HepG2 (cell line): ENCODE data around the gene HOXA6. TPM values are rescaled to one million over a fixed set of nuclear protein-coding genes. Genes with fewer than 3 reads are reported as not detected.

Experiments
- ATAC-seq: fragments of 200-7000 bp; cut with Tn5 transposase; 3 replicates; pipeline ENCODE4 v1.9.1; 2020; ENCODE audit warnings: mild to moderate bottlenecking, moderate library complexity
- BruUV-seq: library from RNA; stranded (reverse); fragments of 400-500 nt; replicated peaks from 2 replicates; lab custom pipeline; 2021; lab: Mats Ljungman, UMichigan
- CTCF ChIA-PET: fragments of 300-600 bp; formaldehyde crosslinking; extraction: SDS; loops from one replicate; lab custom pipeline; 2021; ENCODE audit warnings: low total read pairs, inconsistent platforms, low intra/inter-chr PET ratio; lab: Yijun Ruan, JAX
- POLR2A ChIA-PET: fragments of 350-600 bp; sonication (Branson Sonifier 250); formaldehyde crosslinking; loops from one replicate; lab custom pipeline; 2020; ENCODE audit warnings: antibody characterized with exemption, inconsistent platforms; lab: Yijun Ruan, JAX
- DNase-seq: peaks from one replicate; pipeline ENCODE4 v3.0.0-alpha.2; 2015; ENCODE audit warnings: low spot score
- FAIRE-seq: peaks from 3 replicates; lab custom pipeline; 2011; peaks lifted over from hg19 to GRCh38; lab: Jason Lieb, UNC
- H2AFZ ChIP-seq: one replicate; pipeline ENCODE4 v1.6.1; 2011; ENCODE audit warnings: low read length, inconsistent platforms
- H3K27ac ChIP-seq: fragments of 300-600 bp; 3 replicates; pipeline ENCODE4 v1.8.0; 2011; ENCODE audit warnings: mixed run types, mild to moderate bottlenecking, mixed read lengths, low read length, inconsistent platforms; ENCODE audit not compliant: insufficient read depth; ENCODE audit errors: extremely low read length
- H3K27me3 ChIP-seq, 2 experiments: fragments of 200-600 bp in 1 of 2; 2 replicates in 1 of 2; 3 replicates in 1 of 2; pipeline versions ENCODE4 v1.6.0 to v1.8.0; 2011; ENCODE audit warnings: low read length in 2 of 2, mild to moderate bottlenecking in 2 of 2, moderate library complexity in 2 of 2, inconsistent platforms in 1 of 2; ENCODE audit not compliant: insufficient read depth in 2 of 2, control insufficient read depth in 1 of 2
- H3K36me3 ChIP-seq, 2 experiments: fragments of 200-600 bp in 1 of 2; replicated peaks in 1 of 2; 2 replicates in 1 of 2; 3 replicates in 1 of 2; pipeline versions ENCODE4 v1.5.1 to v1.8.0; 2011; ENCODE audit warnings: low read length in 2 of 2, inconsistent platforms in 1 of 2; ENCODE audit not compliant: insufficient read depth in 2 of 2, control insufficient read depth in 1 of 2
- H3K4me1 ChIP-seq: 2 replicates; pipeline ENCODE4 v1.5.1; 2012; ENCODE audit warnings: low read length, inconsistent platforms; ENCODE audit not compliant: insufficient read depth
- H3K4me2 ChIP-seq: 2 replicates; pipeline ENCODE4 v1.6.0; 2011; ENCODE audit warnings: low read depth, low read length, inconsistent platforms
- H3K4me3 ChIP-seq, 3 experiments: fragments of 200-600 bp in 1 of 3; sonication (generic), shearing (Covaris generic) in 1 of 3; replicated peaks in 1 of 3; 2 replicates each; pipeline ENCODE4 v1.5.1; 2011 to 2016; ENCODE audit warnings: low read length in 3 of 3, inconsistent platforms in 2 of 3, low read depth in 2 of 3, mild to moderate bottlenecking in 2 of 3, control low read depth in 1 of 3, mixed read lengths in 1 of 3; ENCODE audit not compliant: insufficient read depth in 1 of 3
- H3K79me2 ChIP-seq: one replicate; pipeline ENCODE4 v1.6.1; 2011; ENCODE audit warnings: low read length, inconsistent platforms; ENCODE audit not compliant: insufficient read depth
- H3K9ac ChIP-seq: 2 replicates; pipeline ENCODE4 v1.6.0; 2011; ENCODE audit warnings: mild to moderate bottlenecking, low read depth, low read length, inconsistent platforms; ENCODE audit not compliant: insufficient read depth
- H3K9me3 ChIP-seq: 2 replicates; pipeline ENCODE4 v1.5.1; 2012; ENCODE audit warnings: mild to moderate bottlenecking, low read length
- H4K20me1 ChIP-seq: 2 replicates; pipeline ENCODE4 v1.6.0; 2011; ENCODE audit warnings: inconsistent platforms, mild to moderate bottlenecking, low read length, moderate library complexity; ENCODE audit not compliant: insufficient read depth
- HNF4G ChIP-seq, 2 experiments: sonication (generic) in 1 of 2; formaldehyde crosslinking in 1 of 2; IDR thresholded peaks; 2 replicates each; pipeline versions ENCODE4 v1.4.0 to v1.6.1; 2011 to 2020; ENCODE audit warnings: borderline replicate concordance in 2 of 2, low read depth in 2 of 2, mild to moderate bottlenecking in 2 of 2, low read length in 1 of 2, missing genetic modification reagents in 1 of 2, moderate library complexity in 1 of 2
- POGK ChIP-seq: sonication (generic); formaldehyde crosslinking; conservative IDR thresholded peaks from 2 replicates; pipeline ENCODE4 v1.8.0; 2022; ENCODE audit warnings: mild to moderate bottlenecking, moderate library complexity, missing genetic modification reagents
- RAD21 ChIP-seq: fragments of 450-650 bp; formaldehyde crosslinking; IDR thresholded peaks from 2 replicates; pipeline ENCODE4 v1.5.0; 2020; ENCODE audit warnings: mild to moderate bottlenecking
- RFX3 ChIP-seq: IDR thresholded peaks from 2 replicates; pipeline ENCODE4 v1.6.1; 2016; ENCODE audit warnings: missing biosample characterization, missing genetic modification reagents
- SALL2 ChIP-seq: sonication (generic); formaldehyde crosslinking; IDR thresholded peaks from 2 replicates; pipeline ENCODE4 v1.8.1; 2023; ENCODE audit warnings: mild to moderate bottlenecking, missing genetic modification reagents, inconsistent platforms
- ZBTB46 ChIP-seq: sonication (generic); formaldehyde crosslinking; IDR thresholded peaks from 2 replicates; pipeline ENCODE4 v1.4.0; 2020; ENCODE audit warnings: mild to moderate bottlenecking, missing genetic modification reagents, borderline replicate concordance
- ZNF121 ChIP-seq: sonication (generic); formaldehyde crosslinking; IDR thresholded peaks from 2 replicates; pipeline ENCODE4 v1.5.0; 2020; ENCODE audit warnings: mild to moderate bottlenecking, missing genetic modification reagents
- ZNF205 ChIP-seq: IDR thresholded peaks from 2 replicates; pipeline ENCODE4 v1.6.1; 2018; ENCODE audit warnings: missing biosample characterization, missing genetic modification reagents
- ZNF431 ChIP-seq: sonication (generic); formaldehyde crosslinking; IDR thresholded peaks from 2 replicates; pipeline ENCODE4 v1.9.0; 2022; ENCODE audit warnings: missing genetic modification reagents, low read depth, mild to moderate bottlenecking, borderline replicate concordance
- WGBS: methylation state at CpG from one replicate; pipeline ENCODE4 v1.1.6; 2017; ENCODE audit warnings: low lambda C conversion rate; 5-methylcytosine and 5-hydroxymethylcytosine counted together
- in situ Hi-C: cut with HindIII; loops from 2 replicates; pipeline ENCODE4 v1.10.0; 2017; ENCODE audit warnings: low pct_unique_long_range_greater_than_20kb; ENCODE audit not compliant: extremely low pct_ligation_motif_present
- intact Hi-C: fragments of 100-400 bp; cut with micrococcal nuclease; formaldehyde crosslinking; loops from one replicate; pipeline ENCODE4 v1.10.0; 2022; ENCODE audit not compliant: unreplicated experiment
- polyA plus RNA-seq, 8 experiments: library from polyadenylated mRNA; depleted of rRNA in 3 of 8; stranded (reverse) in 7 of 8; unstranded in 1 of 8; fragments of >200 nt; fragmentation: Illumina TruSeq in 4 of 8; extraction: Trizol in 4 of 8; gene quantifications; 2 replicates each; pipeline versions ENCODE4 v1.2.1 to v1.2.3, GENCODE V29; 2011 to 2016; ENCODE audit warnings: low read depth in 4 of 8, missing spikeins in 1 of 8, mixed read lengths in 1 of 8; ENCODE audit not compliant: insufficient read depth in 1 of 8
- total RNA-seq, 5 experiments: library from RNA; depleted of rRNA; stranded (reverse); fragments of >200 nt; fragmentation: Illumina TruSeq; extraction: Trizol; gene quantifications; 2 replicates each; pipeline ENCODE4 v1.2.3, GENCODE V29; 2016; ENCODE audit warnings: low read depth in 1 of 5
- TF ChIP-seq, protein P1 (sequence below): sonication (generic); formaldehyde crosslinking; IDR thresholded peaks from 2 replicates; pipeline ENCODE4 v1.4.0; 2020; ENCODE audit warnings: missing genetic modification reagents

The HOXA6 gene
- total and polyA plus RNA-seq, 2 of the 13 experiments (the other 11 are each of a cell fraction or from before 2014, with no cell fraction given) = 1.3 to 1.5 TPM

DNA sequence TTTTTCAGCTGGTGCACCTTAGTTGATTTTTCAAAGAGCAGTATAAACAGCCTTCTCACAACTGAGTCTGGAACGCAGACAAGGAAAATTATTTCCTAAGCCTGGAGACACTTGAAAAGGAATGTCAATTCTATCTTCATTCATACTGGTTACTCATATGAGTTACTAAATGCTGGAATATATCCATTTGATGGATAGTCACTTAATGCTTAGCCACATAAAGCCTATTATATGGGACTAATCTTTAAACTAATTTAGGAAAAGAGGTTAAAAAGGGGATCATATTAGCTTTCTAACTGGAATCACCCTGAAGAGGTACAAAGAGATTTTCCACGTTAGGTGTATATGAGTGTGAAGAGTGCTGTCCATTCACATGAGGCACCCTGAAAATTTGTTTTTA, 15.4 kb downstream of the HOXA6 start:
- Histone ChIP-seq H3K9ac (no peak overlapping the region), H3K27me3 (no peaks in the 10 kb centered on the region), H4K20me1 (no peaks in the 10 kb centered on the region), H3K4me3 (no peak overlapping the region), H2AFZ (no peak overlapping the region), H3K4me2 (no peak overlapping the region), H3K4me1 (peaks cover 88% of the 10 kb centered on the region), H3K27ac (no peak overlapping the region), H3K36me3 (no peaks in the 10 kb centered on the region), H3K9me3 (no peaks in the 10 kb centered on the region), H3K79me2 (no peaks in the 10 kb centered on the region)
- 98% methylated on average over 2 of the region's 2 CpGs for WGBS
- ATAC-seq = no peak
- BruUV-seq = no TSS peak
- ChIA-PET CTCF (no interaction called here), POLR2A (interaction anchor here (1.3 to 5.0 kb wide), 6 partner anchors 10 to 445 kb away, joined by 6 to 118 read pairs (median 8); partner anchors contain the start of genes HOXA1 and SKAP2)
- in situ Hi-C loops = no loop called here
- FAIRE-seq = no peak
- DNase-seq = no peak
- intact Hi-C loops = loop anchor here (5.0 kb wide), 1 partner anchor 165 kb away; no protein-coding TSS in a partner anchor
- TF ChIP-seq, protein P1, sequence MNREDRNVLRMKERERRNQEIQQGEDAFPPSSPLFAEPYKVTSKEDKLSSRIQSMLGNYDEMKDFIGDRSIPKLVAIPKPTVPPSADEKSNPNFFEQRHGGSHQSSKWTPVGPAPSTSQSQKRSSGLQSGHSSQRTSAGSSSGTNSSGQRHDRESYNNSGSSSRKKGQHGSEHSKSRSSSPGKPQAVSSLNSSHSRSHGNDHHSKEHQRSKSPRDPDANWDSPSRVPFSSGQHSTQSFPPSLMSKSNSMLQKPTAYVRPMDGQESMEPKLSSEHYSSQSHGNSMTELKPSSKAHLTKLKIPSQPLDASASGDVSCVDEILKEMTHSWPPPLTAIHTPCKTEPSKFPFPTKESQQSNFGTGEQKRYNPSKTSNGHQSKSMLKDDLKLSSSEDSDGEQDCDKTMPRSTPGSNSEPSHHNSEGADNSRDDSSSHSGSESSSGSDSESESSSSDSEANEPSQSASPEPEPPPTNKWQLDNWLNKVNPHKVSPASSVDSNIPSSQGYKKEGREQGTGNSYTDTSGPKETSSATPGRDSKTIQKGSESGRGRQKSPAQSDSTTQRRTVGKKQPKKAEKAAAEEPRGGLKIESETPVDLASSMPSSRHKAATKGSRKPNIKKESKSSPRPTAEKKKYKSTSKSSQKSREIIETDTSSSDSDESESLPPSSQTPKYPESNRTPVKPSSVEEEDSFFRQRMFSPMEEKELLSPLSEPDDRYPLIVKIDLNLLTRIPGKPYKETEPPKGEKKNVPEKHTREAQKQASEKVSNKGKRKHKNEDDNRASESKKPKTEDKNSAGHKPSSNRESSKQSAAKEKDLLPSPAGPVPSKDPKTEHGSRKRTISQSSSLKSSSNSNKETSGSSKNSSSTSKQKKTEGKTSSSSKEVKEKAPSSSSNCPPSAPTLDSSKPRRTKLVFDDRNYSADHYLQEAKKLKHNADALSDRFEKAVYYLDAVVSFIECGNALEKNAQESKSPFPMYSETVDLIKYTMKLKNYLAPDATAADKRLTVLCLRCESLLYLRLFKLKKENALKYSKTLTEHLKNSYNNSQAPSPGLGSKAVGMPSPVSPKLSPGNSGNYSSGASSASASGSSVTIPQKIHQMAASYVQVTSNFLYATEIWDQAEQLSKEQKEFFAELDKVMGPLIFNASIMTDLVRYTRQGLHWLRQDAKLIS (CRISPR knock-in tag) = no peak
- TF ChIP-seq ZBTB46 (no peak), ZNF121 (CRISPR knock-in tag) (no peak), ZNF431 (CRISPR knock-in tag) (no peak), ZNF205 (CRISPR knock-in tag) (no peak), POGK (CRISPR knock-in tag) (no peak), SALL2 (no peak), RAD21 (CRISPR knock-in tag) (no peak), RFX3 (CRISPR knock-in tag) (no peak), HNF4G (IDR thresholded peaks at IDR 0.05; ENCODE audit: borderline replicate concordance, low read depth, low read length) (no peak), HNF4G (CRISPR knock-in tag; IDR thresholded peaks at IDR 0.05; ENCODE audit: borderline replicate concordance, low read depth) (no peak)
